MM.1S (cell line): Measurements from ENCODE around the gene APBB2.
"Not testable (repeated sequence)": the region's sequence is repeated elsewhere in the genome, so short reads cannot be mapped to it uniquely, and the experiment has no call there.

Source experiments
- DNase-seq: peaks from one replicate; pipeline ENCODE4 v3.0.0-alpha.2; 2015
- H2AFZ ChIP-seq: fragments of 300-600 bp; sonication (generic); 2 replicates; pipeline ENCODE4 v1.6.0; 2016; ENCODE audit warnings: antibody characterized with exemption, low read length
- H3F3A ChIP-seq: fragments of 300-600 bp; sonication (generic); 2 replicates; pipeline ENCODE4 v1.6.1; 2016; ENCODE audit warnings: mild to moderate bottlenecking, antibody characterized with exemption, low read length, moderate library complexity, mixed read lengths; ENCODE audit not compliant: insufficient read depth
- H3K27ac ChIP-seq: fragments of 300-600 bp; sonication (generic); 2 replicates; pipeline ENCODE4 v1.5.1; 2016; ENCODE audit warnings: mild to moderate bottlenecking, low read length
- H3K27me3 ChIP-seq: fragments of 300-600 bp; sonication (generic); replicated peaks from 2 replicates; pipeline ENCODE4 v1.6.0; 2016; ENCODE audit warnings: low read length; ENCODE audit not compliant: insufficient read depth
- H3K36me3 ChIP-seq: fragments of 300-600 bp; sonication (generic); replicated peaks from 2 replicates; pipeline ENCODE4 v1.6.1; 2016; ENCODE audit warnings: mild to moderate bottlenecking, low read length, mixed read lengths; ENCODE audit not compliant: insufficient read depth
- H3K4me1 ChIP-seq: fragments of 300-600 bp; sonication (generic); 2 replicates; pipeline ENCODE4 v1.6.1; 2016; ENCODE audit warnings: low read length, mixed read lengths
- H3K4me2 ChIP-seq: fragments of 300-600 bp; sonication (generic); 2 replicates; pipeline ENCODE4 v1.6.0; 2016; ENCODE audit warnings: low read depth, low read length
- H3K4me3 ChIP-seq: fragments of 300-600 bp; sonication (generic); 2 replicates; pipeline ENCODE4 v1.5.1; 2016; ENCODE audit warnings: low read length, mixed read lengths
- H3K79me2 ChIP-seq: fragments of 300-600 bp; sonication (generic); 2 replicates; pipeline ENCODE4 v1.6.1; 2016; ENCODE audit warnings: mixed run types, low read length, mixed read lengths
- H3K9ac ChIP-seq: fragments of 300-600 bp; sonication (generic); 2 replicates; pipeline ENCODE4 v1.6.1; 2016; ENCODE audit warnings: low read length, mixed read lengths
- H3K9me2 ChIP-seq: fragments of 300-600 bp; sonication (generic); replicated peaks from 2 replicates; pipeline ENCODE4 v1.6.1; 2016; ENCODE audit warnings: mild to moderate bottlenecking, low read length, mixed read lengths; ENCODE audit not compliant: insufficient read depth
- H3K9me3 ChIP-seq: fragments of 300-600 bp; sonication (generic); replicated peaks from 2 replicates; pipeline ENCODE4 v1.6.1; 2016; ENCODE audit warnings: mild to moderate bottlenecking, low read length, mixed read lengths; ENCODE audit not compliant: insufficient read depth
- H4K20me1 ChIP-seq: fragments of 300-600 bp; sonication (generic); 2 replicates; pipeline ENCODE4 v1.6.1; 2016; ENCODE audit warnings: mild to moderate bottlenecking, low read length, moderate library complexity, mixed read lengths; ENCODE audit not compliant: insufficient read depth
- EZH2 ChIP-seq: fragments of 300-600 bp; sonication (generic); optimal IDR thresholded peaks from 2 replicates; pipeline ENCODE3; 2017; ENCODE audit warnings: low read depth, mild to moderate bottlenecking, antibody characterized with exemption, low read length, mixed read lengths
- EZH2phosphoT487 ChIP-seq: fragments of 300-600 bp; sonication (generic); IDR thresholded peaks from 2 replicates; pipeline ENCODE4 v1.6.1; 2018; ENCODE audit warnings: antibody characterized with exemption, low read length
- TF ChIP-seq, protein P1 (sequence below): fragments of 300-600 bp; sonication (generic); IDR thresholded peaks from 2 replicates; pipeline ENCODE4 v1.5.1; 2016; ENCODE audit warnings: antibody characterized with exemption, low read length, mixed read lengths

The APBB2 gene

GRCh38 chr4:41064953-41065352, 149.4 kb downstream of the APBB2 start:
- H3K36me3 ChIP-seq: no peaks in the 10 kb centered on the region
- no peaks in the 10 kb centered on the region for H3K79me2 ChIP-seq
- no peak overlapping the region for H3K27ac ChIP-seq
- no peaks in the 10 kb centered on the region for H4K20me1 ChIP-seq
- no peak overlapping the region for H2AFZ ChIP-seq
- H3K9me3 ChIP-seq: no peaks in the 10 kb centered on the region
- H3F3A ChIP-seq: no peaks in the 10 kb centered on the region
- no peak overlapping the region for H3K4me3 ChIP-seq
- H3K9me2 ChIP-seq: no peaks in the 10 kb centered on the region
- DNase-seq: no peak
- no peak overlapping the region for H3K4me2 ChIP-seq
- no peak overlapping the region for H3K9ac ChIP-seq
- H3K4me1 ChIP-seq: no peaks in the 10 kb centered on the region
- TF ChIP-seq, protein P1, sequence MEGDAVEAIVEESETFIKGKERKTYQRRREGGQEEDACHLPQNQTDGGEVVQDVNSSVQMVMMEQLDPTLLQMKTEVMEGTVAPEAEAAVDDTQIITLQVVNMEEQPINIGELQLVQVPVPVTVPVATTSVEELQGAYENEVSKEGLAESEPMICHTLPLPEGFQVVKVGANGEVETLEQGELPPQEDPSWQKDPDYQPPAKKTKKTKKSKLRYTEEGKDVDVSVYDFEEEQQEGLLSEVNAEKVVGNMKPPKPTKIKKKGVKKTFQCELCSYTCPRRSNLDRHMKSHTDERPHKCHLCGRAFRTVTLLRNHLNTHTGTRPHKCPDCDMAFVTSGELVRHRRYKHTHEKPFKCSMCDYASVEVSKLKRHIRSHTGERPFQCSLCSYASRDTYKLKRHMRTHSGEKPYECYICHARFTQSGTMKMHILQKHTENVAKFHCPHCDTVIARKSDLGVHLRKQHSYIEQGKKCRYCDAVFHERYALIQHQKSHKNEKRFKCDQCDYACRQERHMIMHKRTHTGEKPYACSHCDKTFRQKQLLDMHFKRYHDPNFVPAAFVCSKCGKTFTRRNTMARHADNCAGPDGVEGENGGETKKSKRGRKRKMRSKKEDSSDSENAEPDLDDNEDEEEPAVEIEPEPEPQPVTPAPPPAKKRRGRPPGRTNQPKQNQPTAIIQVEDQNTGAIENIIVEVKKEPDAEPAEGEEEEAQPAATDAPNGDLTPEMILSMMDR: no peak
- TF ChIP-seq EZH2 (no peak), EZH2phosphoT487 (no peak)
- no peaks in the 10 kb centered on the region for H3K27me3 ChIP-seq

DNA sequence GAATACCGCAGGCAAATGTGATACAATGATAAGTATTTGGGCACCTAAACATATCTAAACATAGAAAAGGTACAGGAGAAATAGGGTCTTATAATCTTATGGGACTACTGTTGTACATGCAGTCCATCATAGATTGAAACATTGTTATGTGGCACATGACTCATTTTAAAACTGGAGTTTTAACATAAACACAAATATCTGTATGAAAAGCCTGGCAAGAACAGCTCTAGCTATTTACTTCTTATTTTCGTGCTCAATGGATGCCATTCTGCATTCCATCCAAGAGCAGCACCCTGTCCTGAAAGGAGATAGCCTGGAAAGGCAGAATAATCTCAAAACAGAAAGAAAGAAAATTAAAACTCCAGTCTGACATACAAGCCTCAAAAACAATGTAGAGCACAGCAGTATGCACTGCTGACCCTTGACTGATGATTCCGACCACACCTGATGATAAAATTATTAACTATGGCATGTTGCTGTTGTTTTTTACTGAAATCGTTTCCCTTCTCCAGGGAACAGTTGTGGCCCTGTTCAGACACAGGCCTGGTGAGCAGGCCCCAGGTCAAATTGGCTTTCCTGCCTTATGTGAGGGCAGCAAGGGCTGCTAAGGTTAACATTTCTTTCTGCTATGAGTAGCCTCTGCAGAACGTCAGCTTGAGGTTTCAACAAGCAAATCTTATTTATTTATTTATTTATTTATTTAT, 152.7 kb downstream of the APBB2 start:
- Histone ChIP-seq H3K36me3 (no peaks in the 10 kb centered on the region), H4K20me1 (no peaks in the 10 kb centered on the region), H3K4me3 (no peak overlapping the region), H3K4me2 (no peak overlapping the region), H3K27me3 (no peaks in the 10 kb centered on the region), H3K9me2 (no peaks in the 10 kb centered on the region), H3K4me1 (no peaks in the 10 kb centered on the region), H3K27ac (no peak overlapping the region), H3K9ac (no peak overlapping the region), H3F3A (no peaks in the 10 kb centered on the region), H3K79me2 (no peaks in the 10 kb centered on the region), H3K9me3 (no peaks in the 10 kb centered on the region), H2AFZ (no peak overlapping the region)
- TF ChIP-seq, protein P1: no peak
- TF ChIP-seq EZH2 (no peak), EZH2phosphoT487 (no peak)
- no peak for DNase-seq

DNA sequence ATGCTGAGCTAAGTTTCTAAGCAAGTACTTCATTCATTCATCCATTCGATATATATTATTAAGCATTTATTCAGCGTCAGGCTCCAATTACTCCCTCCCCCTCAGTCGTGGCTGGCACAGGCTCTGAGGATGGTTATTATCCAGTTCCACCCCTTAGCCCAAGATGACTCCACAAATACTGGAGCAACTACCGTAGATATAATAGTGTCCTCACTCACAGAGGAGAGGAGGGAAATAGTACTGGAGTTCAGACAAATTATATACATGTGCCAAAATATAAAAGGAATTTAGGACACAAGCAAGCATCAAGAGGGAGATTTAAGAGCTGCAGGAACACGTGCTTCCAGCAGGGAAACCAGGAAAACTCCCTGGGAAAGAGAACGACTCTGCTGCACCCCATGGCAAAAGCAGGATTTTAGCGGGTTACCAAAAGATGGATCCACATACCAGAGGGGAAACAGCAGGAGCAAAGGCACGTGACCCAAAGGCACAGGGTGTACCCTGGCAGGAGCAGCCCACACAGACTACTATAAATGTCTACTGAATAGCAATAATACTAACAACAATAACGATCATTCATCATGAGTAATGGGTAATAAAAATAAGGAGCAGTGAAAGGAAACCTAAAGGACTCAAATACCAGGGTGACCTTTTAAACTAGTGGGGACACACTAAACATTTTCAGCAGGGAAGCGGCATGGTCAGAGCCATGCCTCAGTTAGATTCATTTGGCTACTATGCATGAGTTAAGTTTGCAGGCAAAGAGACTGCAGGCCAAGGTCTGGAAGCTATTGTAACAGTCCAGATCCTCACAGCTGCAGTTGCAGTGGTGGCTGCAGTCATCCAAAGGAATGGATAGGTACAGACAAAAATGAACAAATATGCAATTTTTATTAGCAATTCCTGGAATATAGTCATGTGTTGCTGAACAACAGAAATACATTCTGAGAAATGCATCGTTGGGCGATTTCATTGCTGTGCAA, 153.7 kb downstream of the APBB2 start:
- Histone ChIP-seq H3K9ac (no peak overlapping the region), H3K9me3 (no peaks in the 10 kb centered on the region), H3K4me3 (no peak overlapping the region), H4K20me1 (no peaks in the 10 kb centered on the region), H2AFZ (no peak overlapping the region), H3K27me3 (no peaks in the 10 kb centered on the region), H3K27ac (no peak overlapping the region), H3K4me2 (no peak overlapping the region), H3K79me2 (no peaks in the 10 kb centered on the region), H3K9me2 (no peaks in the 10 kb centered on the region), H3K36me3 (no peaks in the 10 kb centered on the region), H3F3A (no peaks in the 10 kb centered on the region), H3K4me1 (no peaks in the 10 kb centered on the region)
- TF ChIP-seq EZH2 (no peak), EZH2phosphoT487 (no peak)
- TF ChIP-seq, protein P1: no peak
- no peak for DNase-seq

GRCh38 chr4:41059411-41059810, 154.9 kb downstream of the APBB2 start:
- not testable (repeated sequence) for H3K9me3 ChIP-seq, H3K79me2 ChIP-seq, H3K27ac ChIP-seq, DNase-seq, H3K4me3 ChIP-seq, H3K4me2 ChIP-seq, H3F3A ChIP-seq, H3K27me3 ChIP-seq, H4K20me1 ChIP-seq, H3K36me3 ChIP-seq, H2AFZ ChIP-seq, H3K4me1 ChIP-seq, H3K9me2 ChIP-seq, H3K9ac ChIP-seq
